Measurements from ENCODE around the gene MSH3.
"Not testable (repeated sequence)": the region's sequence is repeated elsewhere in the genome, so short reads cannot be mapped to it uniquely, and the experiment has no call there.

Gene MSH3

DNA sequence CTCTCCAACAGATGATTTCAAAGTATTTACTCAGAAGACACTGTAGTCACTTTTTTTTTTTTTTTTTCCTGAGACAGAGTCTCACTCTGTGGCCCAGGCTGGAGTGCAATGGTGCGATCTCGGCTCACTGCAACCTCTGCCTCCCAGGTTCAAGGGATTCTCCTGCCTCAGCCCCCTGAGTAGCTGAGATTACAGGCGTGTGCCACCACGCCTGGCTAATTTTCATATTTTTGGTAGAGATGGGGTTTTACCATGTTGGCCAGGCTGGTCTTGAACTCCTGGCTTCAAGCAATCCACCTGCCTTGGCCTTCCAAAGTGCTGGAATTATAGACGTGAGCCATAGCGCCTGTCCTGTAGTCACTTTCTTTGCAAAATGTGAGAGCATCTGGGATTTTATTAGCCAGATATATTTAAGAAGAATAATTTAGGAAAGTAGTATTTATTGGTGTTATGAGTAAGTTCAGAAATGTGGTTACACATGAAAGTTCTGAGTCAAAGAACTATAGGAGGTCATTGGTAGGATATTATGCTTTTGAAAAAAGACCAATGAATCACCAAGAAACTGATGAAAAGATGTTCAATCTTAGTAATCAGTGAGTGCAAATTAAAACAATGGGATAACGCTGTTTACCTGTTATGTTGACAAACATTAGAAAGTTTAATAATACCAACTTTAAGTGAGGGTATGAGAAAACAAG, 135.0 kb downstream of the MSH3 start:
- DNase-seq (ENCODE audit: extremely low read depth in 1 of 2, low read depth in 1 of 2): not testable (repeated sequence)

DNA sequence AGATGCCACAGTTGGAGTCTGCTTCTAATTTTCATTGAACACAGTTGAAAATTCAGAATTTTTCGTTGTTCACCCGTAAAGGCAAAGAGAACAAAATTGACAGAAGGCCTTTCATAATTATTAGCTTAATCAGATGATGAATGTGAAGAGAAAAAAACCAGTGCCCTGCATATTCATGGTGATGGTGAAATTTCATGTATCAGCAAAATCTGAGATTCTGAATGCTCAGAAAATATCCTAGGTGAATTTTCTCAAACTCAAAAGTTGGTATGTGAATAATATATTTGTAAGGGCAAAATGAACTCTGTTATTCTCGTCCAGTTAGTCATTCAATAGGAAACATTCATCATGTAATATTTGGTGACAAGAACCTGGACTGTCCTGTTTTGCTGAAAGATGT, 136.2 kb downstream of the MSH3 start:
- no peak for DNase-seq (ENCODE audit: extremely low read depth in 1 of 2, low read depth in 1 of 2)

GRCh38 chr5:80793354-80793753, 138.9 kb downstream of the MSH3 start:
- no peak for DNase-seq (ENCODE audit: extremely low read depth in 1 of 2, low read depth in 1 of 2)

- DNase-seq (ENCODE audit: extremely low read depth in 1 of 2, low read depth in 1 of 2): no peak
Measured at GRCh38 chr5:80796846-80797245, 142.4 kb downstream of the MSH3 start.

GRCh38 chr5:80797428-80798024, 143.1 kb downstream of the MSH3 start:
- no peak for DNase-seq (ENCODE audit: extremely low read depth in 1 of 2, low read depth in 1 of 2)

DNA sequence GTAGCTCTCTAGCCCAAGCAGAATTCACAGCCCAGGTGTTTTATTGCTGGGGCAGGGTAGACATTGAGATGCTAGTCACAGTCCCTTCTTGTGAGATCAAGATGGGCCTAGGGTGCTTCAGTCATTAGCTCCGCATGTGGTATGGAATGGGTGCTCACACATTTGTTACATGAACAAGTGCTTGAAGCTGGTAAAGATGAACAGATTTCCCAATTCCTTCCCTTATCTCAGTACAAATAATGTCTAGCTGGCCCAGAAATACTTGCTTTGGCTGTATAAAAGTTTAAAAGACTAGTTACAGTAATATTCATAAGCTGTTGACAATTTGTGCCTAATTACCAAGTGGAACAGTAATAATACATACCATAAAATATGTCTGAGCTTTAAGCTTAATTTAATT, 143.7 kb downstream of the MSH3 start:
- DNase-seq (ENCODE audit: extremely low read depth in 1 of 2, low read depth in 1 of 2): no peak

DNA sequence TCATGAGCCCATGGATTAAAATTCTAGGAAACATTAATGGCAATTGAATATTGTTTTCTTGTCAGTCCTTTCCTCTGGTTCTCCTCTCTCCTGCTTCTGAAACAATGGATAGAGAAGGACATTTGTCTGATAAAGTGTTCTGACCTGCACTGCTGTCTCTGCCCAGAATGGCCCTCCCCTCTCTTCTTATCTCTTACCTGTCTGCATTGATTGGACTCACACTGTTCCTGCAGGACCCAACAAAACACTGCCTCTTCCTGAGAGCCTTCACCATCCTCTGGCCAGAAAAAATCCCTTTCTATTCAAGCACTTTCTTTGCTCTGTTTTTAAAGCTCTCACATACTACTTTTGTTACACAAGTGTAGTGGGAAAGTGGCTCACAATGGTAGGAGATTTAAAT, 144.2 kb downstream of the MSH3 start:
- DNase-seq (ENCODE audit: extremely low read depth in 1 of 2, low read depth in 1 of 2): no peak

DNA sequence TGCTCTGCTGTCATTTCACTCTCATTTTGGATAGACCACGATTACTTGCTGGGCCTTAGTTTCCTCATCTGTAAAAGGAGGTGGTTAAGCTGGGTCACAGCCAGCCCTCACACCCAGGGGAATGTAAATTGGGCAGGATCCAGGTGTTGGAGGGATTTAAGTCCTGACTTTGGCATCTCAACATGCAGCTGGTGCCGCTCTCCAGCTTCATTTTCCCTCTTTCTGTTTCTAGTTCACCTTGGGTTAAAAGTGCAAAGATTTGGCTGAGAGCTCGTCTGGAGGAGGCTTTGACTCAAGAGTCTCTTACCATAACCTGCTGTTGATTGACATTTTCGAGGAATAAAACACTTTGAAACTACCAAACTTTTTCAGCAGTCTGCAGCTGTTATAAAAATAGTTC, 144.6 kb downstream of the MSH3 start:
- DNase-seq (ENCODE audit: extremely low read depth in 1 of 2, low read depth in 1 of 2): no peak

- DNase-seq (ENCODE audit: extremely low read depth in 1 of 2, low read depth in 1 of 2): no peak
Measured at GRCh38 chr5:80799573-80799972, 145.1 kb downstream of the MSH3 start.

DNA sequence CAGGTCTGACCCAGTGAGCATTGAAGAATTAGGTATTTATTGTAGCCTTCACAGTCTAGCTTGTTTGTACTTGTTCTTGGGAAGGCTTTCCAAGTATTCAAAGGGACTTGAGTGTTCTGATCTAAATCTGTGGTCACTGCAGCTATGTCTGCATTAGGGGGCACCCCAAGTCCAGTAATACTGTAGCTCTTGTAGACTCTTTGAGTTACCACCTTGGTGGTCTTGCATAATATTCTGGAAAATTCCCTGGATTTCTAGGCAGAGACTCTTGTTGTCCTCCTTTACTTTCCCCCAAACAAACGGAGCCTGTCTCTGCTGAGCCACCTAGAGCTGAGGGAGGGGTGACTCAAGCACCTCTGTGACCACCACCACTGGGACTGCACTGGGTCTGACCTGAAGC, 149.9 kb downstream of the MSH3 start:
- no peak for DNase-seq (ENCODE audit: extremely low read depth in 1 of 2, low read depth in 1 of 2)

DNA sequence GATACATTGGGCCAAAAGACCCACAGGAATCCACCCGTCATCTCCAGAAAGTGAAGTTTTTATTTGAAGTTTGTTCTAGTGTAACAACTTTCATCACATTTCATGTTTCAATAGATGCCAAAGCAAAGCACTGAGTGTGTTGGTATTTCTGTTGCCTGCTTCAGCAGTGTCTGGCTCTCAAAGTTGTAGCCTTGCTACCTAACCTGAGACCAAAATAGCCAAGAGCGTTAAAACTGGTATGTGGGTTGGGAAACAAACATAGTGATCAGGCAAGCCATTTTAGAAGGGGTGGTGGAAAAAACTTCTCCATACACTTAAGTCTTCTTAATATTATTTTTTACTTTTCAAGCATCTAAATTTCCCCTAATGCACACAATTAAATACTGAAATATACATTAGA, 150.6 kb downstream of the MSH3 start:
- DNase-seq (ENCODE audit: extremely low read depth in 1 of 2, low read depth in 1 of 2): no peak

- no peak for DNase-seq (ENCODE audit: extremely low read depth in 1 of 2, low read depth in 1 of 2)
Measured at GRCh38 chr5:80806929-80807328, 152.5 kb downstream of the MSH3 start.

- no peak for DNase-seq (ENCODE audit: extremely low read depth in 1 of 2, low read depth in 1 of 2)
Measured at GRCh38 chr5:80809451-80809850, 155.0 kb downstream of the MSH3 start.

GRCh38 chr5:80810425-80810824, 156.0 kb downstream of the MSH3 start:
- no peak for DNase-seq (ENCODE audit: extremely low read depth in 1 of 2, low read depth in 1 of 2)

DNA sequence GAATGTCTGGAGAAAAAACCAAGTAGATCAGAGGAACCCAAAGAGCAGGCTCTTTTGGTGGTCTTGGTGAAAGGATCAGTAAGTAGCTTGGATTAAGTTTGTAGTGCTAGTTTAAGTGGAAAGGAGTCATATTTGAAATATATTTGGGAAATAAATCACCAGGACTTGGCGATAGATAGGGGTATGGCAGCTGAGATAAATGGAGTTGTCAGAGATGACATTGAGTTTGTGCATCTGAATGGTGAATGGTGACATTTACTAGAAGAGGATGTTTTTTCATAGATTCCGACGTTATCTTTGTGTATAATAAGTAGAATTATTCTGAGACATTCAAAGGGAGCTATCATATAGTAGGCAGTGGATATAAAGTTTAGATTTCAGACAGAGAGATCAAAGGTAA, 162.1 kb downstream of the MSH3 start:
- DNase-seq (ENCODE audit: extremely low read depth in 1 of 2, low read depth in 1 of 2): no peak

- no peak for DNase-seq (ENCODE audit: extremely low read depth in 1 of 2, low read depth in 1 of 2)
Measured at GRCh38 chr5:80820685-80821084, 166.2 kb downstream of the MSH3 start.

DNA sequence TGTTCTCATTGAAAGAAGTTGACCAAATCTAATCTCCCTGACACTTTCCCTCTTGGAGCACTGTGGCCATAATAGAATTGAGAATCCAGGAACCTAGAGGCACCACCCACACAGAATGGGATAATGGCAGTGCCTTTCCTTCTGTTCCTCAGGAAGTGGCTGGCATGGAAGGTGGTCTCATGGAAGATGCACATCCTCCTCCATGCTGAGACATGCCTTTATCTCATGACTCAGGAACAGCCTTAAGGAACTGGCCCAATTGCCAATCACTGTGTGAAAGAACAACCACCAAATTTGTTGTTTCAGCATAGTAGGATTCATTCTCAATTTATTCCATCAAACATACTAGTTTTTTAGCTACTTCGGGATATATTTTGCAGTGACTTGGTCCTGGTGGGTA, 168.2 kb downstream of the MSH3 start:
- no peak for DNase-seq (ENCODE audit: extremely low read depth in 1 of 2, low read depth in 1 of 2)

DNA sequence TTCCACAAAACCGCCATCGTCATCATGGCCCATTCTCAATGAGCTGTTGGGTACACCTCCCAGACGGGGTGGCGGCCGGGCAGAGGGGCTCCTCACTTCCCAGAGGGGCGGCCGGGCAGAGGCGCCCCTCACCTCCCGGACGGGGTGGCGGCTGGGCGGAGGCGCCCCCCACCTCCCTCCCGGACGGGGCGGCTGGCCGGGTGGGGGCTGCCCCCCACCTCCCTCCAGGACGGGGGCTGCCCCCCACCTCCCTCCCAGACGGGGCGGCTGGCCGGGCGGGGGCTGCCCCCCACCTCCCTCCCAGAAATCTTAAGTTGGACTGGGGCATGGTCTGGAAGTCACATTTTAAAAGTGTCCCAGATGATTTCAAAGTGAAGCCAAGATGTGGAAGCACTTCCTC, 169.7 kb downstream of the MSH3 start:
- not testable (repeated sequence) for DNase-seq (ENCODE audit: extremely low read depth in 1 of 2, low read depth in 1 of 2)

DNA sequence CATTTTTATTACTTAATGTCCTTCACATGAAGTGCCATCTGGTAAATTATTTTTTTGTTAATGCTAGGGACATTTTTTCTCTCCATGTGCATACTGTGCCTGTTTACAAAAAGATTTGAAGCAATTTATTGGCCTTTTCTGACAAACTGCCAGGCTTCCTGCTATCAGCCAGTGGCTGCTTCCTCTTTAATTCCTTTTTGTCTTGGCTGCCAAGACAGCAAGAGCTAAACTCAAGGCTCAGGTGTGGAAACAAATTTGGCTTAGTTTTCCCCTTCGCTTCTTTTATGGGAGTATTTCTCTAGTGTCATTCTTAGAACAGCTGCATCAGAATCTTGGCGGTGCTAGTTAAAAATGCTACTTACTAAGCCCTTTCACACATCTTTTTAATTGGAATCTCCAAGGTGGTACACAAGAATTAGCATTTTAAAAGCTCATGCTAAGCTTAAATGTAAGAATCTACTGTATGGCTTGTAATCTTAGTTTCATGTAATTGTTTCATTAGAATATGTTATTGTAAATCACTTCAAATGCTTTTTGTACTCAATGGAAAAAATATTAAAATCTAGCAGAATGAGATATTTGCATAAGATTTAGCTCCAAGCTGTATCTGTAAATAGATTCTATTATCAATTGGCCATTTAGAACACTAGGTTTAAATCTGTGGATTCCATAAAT, 171.5 kb downstream of the MSH3 start:
- no peak for DNase-seq (ENCODE audit: extremely low read depth in 1 of 2, low read depth in 1 of 2)

- DNase-seq (ENCODE audit: extremely low read depth in 1 of 2, low read depth in 1 of 2): no peak
Measured at GRCh38 chr5:80834710-80835109, 180.3 kb downstream of the MSH3 start.

- DNase-seq (ENCODE audit: extremely low read depth in 1 of 2, low read depth in 1 of 2): no peak
Measured at GRCh38 chr5:80835128-80835527, 180.7 kb downstream of the MSH3 start.

GRCh38 chr5:80837679-80838078, 183.2 kb downstream of the MSH3 start:
- DNase-seq (ENCODE audit: extremely low read depth in 1 of 2, low read depth in 1 of 2): peak; percentile 19 to 28
